ENCODE results near the gene FOSL2. TPM values are rescaled to one million over a fixed set of nuclear protein-coding genes. Genes with fewer than 3 reads are reported as not detected.
A peak's percentile ranks its signal among the peaks of the same experiment; 100 is the strongest.

FOSL2 gene
- total RNA-seq, 1 donor from 2014 or later, result 80.6 TPM

GRCh38 chr2:28425464-28425835 is 32.8 kb downstream of the FOSL2 start:
- Mint-ChIP-seq H3K36me3 (ENCODE audit: low read depth) (peaks cover 11% of the 10 kb centered on the region), H3K4me3 (no peak overlapping the region), H3K27me3 (no peaks in the 10 kb centered on the region), H3K9me3 (no peaks in the 10 kb centered on the region), H3K27ac (peak overlapping the region; percentile 36), H3K4me1 (peaks cover 45% of the 10 kb centered on the region)
- intact Hi-C loops (cut with micrococcal nuclease), result loop anchor here (2.0 kb wide), 1 partner anchor 15 kb away; no protein-coding TSS in a partner anchor
- no peak for DNase-seq

- Mint-ChIP-seq H3K9me3 (peaks cover 2% of the 10 kb centered on the region), H3K27me3 (no peaks in the 10 kb centered on the region), H3K4me1 (peaks cover 47% of the 10 kb centered on the region), H3K36me3 (ENCODE audit: low read depth) (peaks cover 1% of the 10 kb centered on the region), H3K27ac (no peak overlapping the region), H3K4me3 (no peak overlapping the region)
- DNase-seq, result no peak
- intact Hi-C loops (cut with micrococcal nuclease), result no loop called here
These were observed 35.2 kb downstream of the FOSL2 start for GRCh38 chr2:28427741-28428415.

GRCh38 chr2:28428486-28428885 is 35.8 kb downstream of the FOSL2 start:
- no peak for DNase-seq
- Mint-ChIP-seq H3K27me3 (no peaks in the 10 kb centered on the region), H3K27ac (no peak overlapping the region), H3K9me3 (peaks cover 8% of the 10 kb centered on the region), H3K36me3 (ENCODE audit: low read depth) (peaks cover 1% of the 10 kb centered on the region), H3K4me3 (no peak overlapping the region), H3K4me1 (peaks cover 41% of the 10 kb centered on the region)
- intact Hi-C loops (cut with micrococcal nuclease), result no loop called here

- intact Hi-C loops (cut with micrococcal nuclease), result no loop called here
- H3K4me3 Mint-ChIP-seq, result no peak overlapping the region
- no peaks in the 10 kb centered on the region for H3K27me3 Mint-ChIP-seq
- H3K36me3 Mint-ChIP-seq (ENCODE audit: low read depth), result peaks cover 3% of the 10 kb centered on the region
- H3K27ac Mint-ChIP-seq, result no peak overlapping the region
- peaks cover 14% of the 10 kb centered on the region for H3K9me3 Mint-ChIP-seq
- DNase-seq, result no peak
- peaks cover 42% of the 10 kb centered on the region for H3K4me1 Mint-ChIP-seq
These were observed 37.1 kb downstream of the FOSL2 start for GRCh38 chr2:28429636-28430376.

GRCh38 chr2:28430377-28430765 is 37.7 kb downstream of the FOSL2 start:
- peaks cover 3% of the 10 kb centered on the region for H3K36me3 Mint-ChIP-seq (ENCODE audit: low read depth)
- no peaks in the 10 kb centered on the region for H3K27me3 Mint-ChIP-seq
- no peak overlapping the region for H3K27ac Mint-ChIP-seq
- peaks cover 14% of the 10 kb centered on the region for H3K9me3 Mint-ChIP-seq
- intact Hi-C loops (cut with micrococcal nuclease), result no loop called here
- peaks cover 39% of the 10 kb centered on the region for H3K4me1 Mint-ChIP-seq
- no peak for DNase-seq
- H3K4me3 Mint-ChIP-seq, result peak overlapping the region; percentile 3

GRCh38 chr2:28430788-28431418 is 38.2 kb downstream of the FOSL2 start:
- Mint-ChIP-seq H3K9me3 (peaks cover 14% of the 10 kb centered on the region), H3K36me3 (ENCODE audit: low read depth) (peaks cover 3% of the 10 kb centered on the region), H3K4me3 (peak overlapping the region; percentile 3), H3K4me1 (peaks cover 40% of the 10 kb centered on the region), H3K27me3 (no peaks in the 10 kb centered on the region), H3K27ac (peak overlapping the region; percentile 52)
- no peak for DNase-seq
- intact Hi-C loops (cut with micrococcal nuclease), result no loop called here

GRCh38 chr2:28431741-28432140 is 39.1 kb downstream of the FOSL2 start:
- intact Hi-C loops (cut with micrococcal nuclease), result no loop called here
- Mint-ChIP-seq H3K27ac (no peak overlapping the region), H3K27me3 (no peaks in the 10 kb centered on the region), H3K9me3 (peaks cover 14% of the 10 kb centered on the region), H3K36me3 (ENCODE audit: low read depth) (peaks cover 3% of the 10 kb centered on the region), H3K4me3 (no peak overlapping the region), H3K4me1 (peaks cover 42% of the 10 kb centered on the region)
- no peak for DNase-seq

- intact Hi-C loops (cut with micrococcal nuclease), result no loop called here
- Mint-ChIP-seq H3K36me3 (ENCODE audit: low read depth) (peaks cover 3% of the 10 kb centered on the region), H3K27ac (no peak overlapping the region), H3K9me3 (peaks cover 14% of the 10 kb centered on the region), H3K27me3 (no peaks in the 10 kb centered on the region), H3K4me1 (peaks cover 42% of the 10 kb centered on the region), H3K4me3 (no peak overlapping the region)
- no peak for DNase-seq
These were observed 39.7 kb downstream of the FOSL2 start for GRCh38 chr2:28432362-28432761.

GRCh38 chr2:28433215-28433614 is 40.6 kb downstream of the FOSL2 start:
- no peaks in the 10 kb centered on the region for H3K27me3 Mint-ChIP-seq
- DNase-seq, result no peak
- H3K4me3 Mint-ChIP-seq, result no peak overlapping the region
- H3K4me1 Mint-ChIP-seq, result peaks cover 46% of the 10 kb centered on the region
- intact Hi-C loops (cut with micrococcal nuclease), result no loop called here
- peaks cover 14% of the 10 kb centered on the region for H3K9me3 Mint-ChIP-seq
- H3K36me3 Mint-ChIP-seq (ENCODE audit: low read depth), result peaks cover 3% of the 10 kb centered on the region
- no peak overlapping the region for H3K27ac Mint-ChIP-seq

GRCh38 chr2:28433935-28434599 is 41.4 kb downstream of the FOSL2 start:
- H3K4me1 Mint-ChIP-seq, result peaks cover 53% of the 10 kb centered on the region
- H3K36me3 Mint-ChIP-seq (ENCODE audit: low read depth), result peaks cover 3% of the 10 kb centered on the region
- intact Hi-C loops (cut with micrococcal nuclease), result no loop called here
- H3K27ac Mint-ChIP-seq, result peak overlapping the region; percentile 30
- H3K9me3 Mint-ChIP-seq, result peaks cover 14% of the 10 kb centered on the region
- no peak overlapping the region for H3K4me3 Mint-ChIP-seq
- no peak for DNase-seq
- H3K27me3 Mint-ChIP-seq, result no peaks in the 10 kb centered on the region

GRCh38 chr2:28434600-28434989 is 41.9 kb downstream of the FOSL2 start:
- no peak for DNase-seq
- Mint-ChIP-seq H3K4me1 (peaks cover 51% of the 10 kb centered on the region), H3K36me3 (ENCODE audit: low read depth) (peaks cover 3% of the 10 kb centered on the region), H3K9me3 (peaks cover 14% of the 10 kb centered on the region), H3K27me3 (no peaks in the 10 kb centered on the region), H3K4me3 (no peak overlapping the region), H3K27ac (no peak overlapping the region)
- intact Hi-C loops (cut with micrococcal nuclease), result no loop called here

- Mint-ChIP-seq H3K4me1 (peaks cover 48% of the 10 kb centered on the region), H3K27ac (peak overlapping the region; percentile 8), H3K4me3 (no peak overlapping the region), H3K36me3 (ENCODE audit: low read depth) (peaks cover 3% of the 10 kb centered on the region), H3K27me3 (no peaks in the 10 kb centered on the region), H3K9me3 (peaks cover 14% of the 10 kb centered on the region)
- intact Hi-C loops (cut with micrococcal nuclease), result no loop called here
- no peak for DNase-seq
These were observed 42.6 kb downstream of the FOSL2 start for GRCh38 chr2:28435241-28435640.

- H3K27ac Mint-ChIP-seq, result peak overlapping the region; percentile 26
- peaks cover 14% of the 10 kb centered on the region for H3K9me3 Mint-ChIP-seq
- no peaks in the 10 kb centered on the region for H3K27me3 Mint-ChIP-seq
- H3K4me1 Mint-ChIP-seq, result peaks cover 41% of the 10 kb centered on the region
- H3K4me3 Mint-ChIP-seq, result no peak overlapping the region
- intact Hi-C loops (cut with micrococcal nuclease), result no loop called here
- peaks cover 3% of the 10 kb centered on the region for H3K36me3 Mint-ChIP-seq (ENCODE audit: low read depth)
- no peak for DNase-seq
These were observed 43.2 kb downstream of the FOSL2 start for GRCh38 chr2:28435814-28436351.
